Measurements from ENCODE around the gene MARCHF5. TPM values are rescaled to one million over a fixed set of nuclear protein-coding genes. Genes with fewer than 3 reads are reported as not detected.

MARCHF5 gene
- total RNA-seq, 1 experiment from 2014 or later = 39.1 TPM

- Histone ChIP-seq H3K9me2 (ENCODE audit: insufficient read depth) (no peaks in the 10 kb centered on the region), H3K4me2 (no peak overlapping the region), H3K27ac (no peak overlapping the region), H3K79me2 (ENCODE audit: low read depth) (no peaks in the 10 kb centered on the region), H3K4me3 (no peak overlapping the region), H3F3A (ENCODE audit: insufficient read depth, low read depth) (no peaks in the 10 kb centered on the region), H2AFZ (no peak overlapping the region), H3K9me3 (ENCODE audit: insufficient read depth, low read depth) (no peaks in the 10 kb centered on the region), H3K36me3 (ENCODE audit: low read depth) (no peaks in the 10 kb centered on the region), H3K4me1 (replicated peaks; ENCODE audit: insufficient read depth) (peaks cover 12% of the 10 kb centered on the region), H4K20me1 (ENCODE audit: insufficient read depth) (no peaks in the 10 kb centered on the region), H3K27me3 (ENCODE audit: insufficient read depth, low read depth) (no peaks in the 10 kb centered on the region)
- ChIA-PET CTCF (no interaction called here), POLR2A (ENCODE audit: unreplicated experiment) (no interaction called here)
- TF ChIP-seq CTCF (conservative IDR thresholded peaks at IDR 0.05) (no peak), EZH2 (IDR thresholded peaks at IDR 0.05; ENCODE audit: low read depth) (no peak)
- DNase-seq = no peak
- intact Hi-C loops (cut with micrococcal nuclease; ENCODE audit: unreplicated experiment) = no loop called here
- BruUV-seq (replicated peaks) = no TSS peak
Measured at GRCh38 chr10:92265687-92266258, 25.2 kb upstream of the MARCHF5 start.

- ChIA-PET CTCF (no interaction called here), POLR2A (ENCODE audit: unreplicated experiment) (no interaction called here)
- Histone ChIP-seq H3F3A (ENCODE audit: insufficient read depth, low read depth) (no peaks in the 10 kb centered on the region), H3K4me1 (replicated peaks; ENCODE audit: insufficient read depth) (peaks cover 12% of the 10 kb centered on the region), H3K9me2 (ENCODE audit: insufficient read depth) (no peaks in the 10 kb centered on the region), H2AFZ (no peak overlapping the region), H4K20me1 (ENCODE audit: insufficient read depth) (no peaks in the 10 kb centered on the region), H3K4me3 (no peak overlapping the region), H3K27ac (no peak overlapping the region), H3K36me3 (ENCODE audit: low read depth) (no peaks in the 10 kb centered on the region), H3K27me3 (ENCODE audit: insufficient read depth, low read depth) (no peaks in the 10 kb centered on the region), H3K9me3 (ENCODE audit: insufficient read depth, low read depth) (no peaks in the 10 kb centered on the region), H3K4me2 (no peak overlapping the region), H3K79me2 (ENCODE audit: low read depth) (no peaks in the 10 kb centered on the region)
- BruUV-seq (replicated peaks) = no TSS peak
- TF ChIP-seq CTCF (conservative IDR thresholded peaks at IDR 0.05) (no peak), EZH2 (IDR thresholded peaks at IDR 0.05; ENCODE audit: low read depth) (no peak)
- no peak for DNase-seq
- intact Hi-C loops (cut with micrococcal nuclease; ENCODE audit: unreplicated experiment) = no loop called here
Measured at GRCh38 chr10:92267343-92267742, 23.6 kb upstream of the MARCHF5 start.

GRCh38 chr10:92268748-92269147, 22.2 kb upstream of the MARCHF5 start:
- Histone ChIP-seq H3K36me3 (ENCODE audit: low read depth) (no peaks in the 10 kb centered on the region), H3K4me2 (no peak overlapping the region), H3K9me2 (ENCODE audit: insufficient read depth) (no peaks in the 10 kb centered on the region), H3K27me3 (ENCODE audit: insufficient read depth, low read depth) (no peaks in the 10 kb centered on the region), H3K4me1 (replicated peaks; ENCODE audit: insufficient read depth) (peaks cover 3% of the 10 kb centered on the region; the same call in 1 of the 2 replicates), H3K27ac (no peak overlapping the region), H3K4me3 (no peak overlapping the region), H3K79me2 (ENCODE audit: low read depth) (no peaks in the 10 kb centered on the region), H3K9me3 (ENCODE audit: insufficient read depth, low read depth) (no peaks in the 10 kb centered on the region), H2AFZ (no peak overlapping the region), H4K20me1 (ENCODE audit: insufficient read depth) (no peaks in the 10 kb centered on the region), H3F3A (ENCODE audit: insufficient read depth, low read depth) (no peaks in the 10 kb centered on the region)
- intact Hi-C loops (cut with micrococcal nuclease; ENCODE audit: unreplicated experiment) = no loop called here
- BruUV-seq (replicated peaks) = no TSS peak
- ChIA-PET CTCF (no interaction called here), POLR2A (ENCODE audit: unreplicated experiment) (no interaction called here)
- no peak for TF ChIP-seq EZH2 (IDR thresholded peaks at IDR 0.05; ENCODE audit: low read depth)
- no peak for DNase-seq

- H3K27me3 ChIP-seq (ENCODE audit: insufficient read depth, low read depth) = no peaks in the 10 kb centered on the region
- DNase-seq = no peak
- no peak overlapping the region for H3K27ac ChIP-seq
- intact Hi-C loops (cut with micrococcal nuclease; ENCODE audit: unreplicated experiment) = no loop called here
- no peaks in the 10 kb centered on the region for H3K9me3 ChIP-seq (ENCODE audit: insufficient read depth, low read depth)
- H3K36me3 ChIP-seq (ENCODE audit: low read depth) = no peaks in the 10 kb centered on the region
- CTCF ChIA-PET = no interaction called here
- H3K4me3 ChIP-seq = no peak overlapping the region
- no peaks in the 10 kb centered on the region for H3K9me2 ChIP-seq (ENCODE audit: insufficient read depth)
- H3K79me2 ChIP-seq (ENCODE audit: low read depth) = no peaks in the 10 kb centered on the region
- no peaks in the 10 kb centered on the region for H4K20me1 ChIP-seq (ENCODE audit: insufficient read depth)
- TF ChIP-seq CTCF (conservative IDR thresholded peaks at IDR 0.05) = no peak
- TF ChIP-seq EZH2 (IDR thresholded peaks at IDR 0.05; ENCODE audit: low read depth) = no peak
- no peaks in the 10 kb centered on the region for H3F3A ChIP-seq (ENCODE audit: insufficient read depth, low read depth)
- no peaks in the 10 kb centered on the region for H3K4me1 ChIP-seq (replicated peaks; ENCODE audit: insufficient read depth)
- no TSS peak for BruUV-seq (replicated peaks)
- no peak overlapping the region for H2AFZ ChIP-seq
- POLR2A ChIA-PET (ENCODE audit: unreplicated experiment) = no interaction called here
- H3K4me2 ChIP-seq = no peak overlapping the region
Measured at GRCh38 chr10:92274071-92274470, 16.9 kb upstream of the MARCHF5 start.

All from PC-9 (cell line).